Sigmoid colon (tissue), 7 donors: ENCODE measurements around the gene LPGAT1. TPM values are rescaled to one million over a fixed set of nuclear protein-coding genes. Genes with fewer than 3 reads are reported as not detected.

Source experiments
- DNase-seq: peaks from one replicate; pipeline ENCODE4 v3.0.0-alpha.2; 2019
- H3K27ac ChIP-seq, 4 donors: fragments of 200-600 bp; sonication (generic); one replicate each; pipeline ENCODE4 v1.5.1; 2016 to 2019; ENCODE audit warnings: mild to moderate bottlenecking in 1 of 4
- H3K27me3 ChIP-seq, 3 donors: fragments of 200-600 bp; sonication (generic); one replicate each; pipeline ENCODE4 v1.5.1; 2019; ENCODE audit warnings: mild to moderate bottlenecking in 1 of 3
- H3K36me3 ChIP-seq, 4 donors: fragments of 200-600 bp; sonication (generic); one replicate each; pipeline ENCODE4 v1.5.1; 2016 to 2019
- H3K4me1 ChIP-seq, 4 donors: fragments of 200-600 bp; sonication (generic); one replicate each; pipeline ENCODE4 v1.5.1; 2017 to 2019
- H3K4me3 ChIP-seq, 4 donors: fragments of 200-600 bp; sonication (generic); one replicate each; pipeline ENCODE4 v1.5.1; 2017 to 2019; ENCODE audit warnings: mild to moderate bottlenecking in 2 of 4, moderate library complexity in 1 of 4
- H3K9me3 ChIP-seq, 4 donors: fragments of 200-600 bp in 3 of 4; sonication (generic) in 3 of 4; one replicate each; pipeline versions ENCODE4 v1.5.1 to v1.6.1; 2013 to 2019
- CTCF ChIP-seq, 4 experiments: fragments of 450-650 bp in 3 of 4; fragments of 200-600 bp in 1 of 4; IDR thresholded peaks; one replicate each; pipeline ENCODE4 v1.5.1; 2016 to 2019; ENCODE audit warnings: antibody characterized with exemption in 4 of 4, mild to moderate bottlenecking in 3 of 4, moderate library complexity in 2 of 4
- EP300 ChIP-seq, 4 donors: sonication (generic); formaldehyde crosslinking; IDR thresholded peaks; one replicate each; pipeline ENCODE4 v1.6.1; 2017; ENCODE audit warnings: antibody characterized with exemption in 4 of 4
- POLR2A ChIP-seq, 2 donors: fragments of 450-650 bp; IDR thresholded peaks; one replicate each; pipeline ENCODE4 v1.6.1; 2016; ENCODE audit warnings: antibody characterized with exemption in 2 of 2, mild to moderate bottlenecking in 2 of 2, moderate library complexity in 2 of 2
- POLR2AphosphoS5 ChIP-seq, 4 donors: sonication (generic); formaldehyde crosslinking; IDR thresholded peaks; one replicate each; pipeline ENCODE4 v1.6.1; 2017; ENCODE audit warnings: antibody characterized with exemption in 4 of 4
- WGBS, 2 donors: extraction: QIAGEN DNeasy Blood & Tissue Kit; methylation state at CpG; one replicate each; pipeline ENCODE4 v1.1.7; 2013; 5-methylcytosine and 5-hydroxymethylcytosine counted together
- intact Hi-C: fragments of 100-400 bp; cut with DNase I; formaldehyde crosslinking; loops from one replicate; pipeline ENCODE4 v1.15.1; 2023
- polyA plus RNA-seq, 3 donors: library from polyadenylated mRNA; stranded (reverse); fragments of 200-250 nt; gene quantifications; one replicate each; pipeline ENCODE4 v1.2.3, GENCODE V29; 2013
- total RNA-seq, 4 donors: library from RNA; depleted of rRNA; stranded (reverse); fragments of >200 nt; gene quantifications; one replicate each; pipeline ENCODE4 v1.1.0, GENCODE V29; 2016
- donor health status: healthy with polysubstance abuse.
- donor health status: Bipolar disorder and iron deficiency.
- donor health status: healthy.

Gene LPGAT1
- total and polyA plus RNA-seq, 7 donors = 2.5 to 46.7 (median 26.8) TPM

DNA sequence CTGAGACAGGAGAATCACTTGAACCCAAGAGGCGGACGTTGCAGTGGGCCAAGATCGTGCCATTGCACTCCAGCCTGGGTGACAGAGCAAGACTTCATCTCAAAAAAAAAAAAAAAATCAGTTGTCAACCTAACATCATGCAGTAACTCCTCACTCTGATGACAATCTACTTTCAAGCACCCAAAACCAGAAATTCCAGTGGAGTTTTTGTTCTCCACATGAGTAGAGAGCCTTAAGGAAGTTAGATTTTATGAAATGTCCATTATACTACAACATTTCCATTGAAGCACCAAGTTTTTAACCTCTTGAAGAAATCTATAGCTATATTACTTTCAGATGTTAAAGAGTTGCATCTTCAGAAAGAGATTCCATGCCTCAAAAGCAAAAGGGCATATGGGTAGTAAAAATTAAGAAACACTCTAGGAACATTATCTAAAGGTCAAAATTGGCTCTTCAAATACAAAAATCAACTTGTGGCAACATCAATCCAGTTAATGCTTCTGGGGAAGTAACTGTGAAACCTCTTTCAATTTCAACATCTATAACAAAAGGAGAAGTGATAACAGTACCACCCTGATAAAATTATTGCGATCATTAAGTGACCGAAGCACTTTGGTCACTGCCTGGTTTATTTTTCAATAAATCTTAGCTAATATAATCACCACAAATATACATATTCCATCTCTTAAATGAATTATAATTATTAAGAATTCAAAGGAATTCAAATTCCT is 7.7 kb downstream of the LPGAT1 start:
- intact Hi-C loops = no loop called here
- WGBS, 2 donors = 89 to 93% methylated on average over 5 of the region's 5 CpGs

GRCh38 chr1:211816586-211816985 is 14.0 kb downstream of the LPGAT1 start:
- no peak for TF ChIP-seq POLR2A (IDR thresholded peaks at IDR 0.05)
- no peak for TF ChIP-seq POLR2AphosphoS5 (IDR thresholded peaks at IDR 0.05)
- DNase-seq = no peak
- intact Hi-C loops = no loop called here
- H3K36me3 ChIP-seq = peaks cover 0 to 11% (median 0%) of the 10 kb centered on the region in 4 donors
- peaks cover 0 to 18% (median 10%) of the 10 kb centered on the region in 4 donors for H3K4me1 ChIP-seq
- H3K9me3 ChIP-seq = no peaks in the 10 kb centered on the region
- no peak overlapping the region for H3K4me3 ChIP-seq
- H3K27me3 ChIP-seq = no peaks in the 10 kb centered on the region
- no peak overlapping the region for H3K27ac ChIP-seq

More for the DNA sequence above, 7.7 kb downstream of the LPGAT1 start:
- TF ChIP-seq POLR2A (IDR thresholded peaks at IDR 0.05) (no peak), CTCF (IDR thresholded peaks at IDR 0.05) (no peak), EP300 (IDR thresholded peaks at IDR 0.05) (no peak), POLR2AphosphoS5 (IDR thresholded peaks at IDR 0.05) (no peak)
- Histone ChIP-seq H3K4me3 (no peak overlapping the region), H3K36me3 (peaks cover 0 to 14% (median 0%) of the 10 kb centered on the region in 4 donors), H3K27me3 (no peaks in the 10 kb centered on the region), H3K27ac (no peak overlapping the region), H3K4me1 (peaks cover 0 to 24% (median 14%) of the 10 kb centered on the region in 4 donors), H3K9me3 (no peaks in the 10 kb centered on the region)
- no peak for DNase-seq

GRCh38 chr1:211814313-211814712 is 16.2 kb downstream of the LPGAT1 start:
- intact Hi-C loops = no loop called here
- no peak for TF ChIP-seq CTCF (IDR thresholded peaks at IDR 0.05)
- no peak for TF ChIP-seq POLR2A (IDR thresholded peaks at IDR 0.05)
- no peak for DNase-seq
- H3K4me1 ChIP-seq = peaks cover 0 to 18% (median 10%) of the 10 kb centered on the region in 4 donors
- WGBS, 2 donors = 87 to 98% methylated on average over 1 of the region's 1 CpG
- H3K27me3 ChIP-seq = no peaks in the 10 kb centered on the region
- peaks cover 0 to 18% (median 0%) of the 10 kb centered on the region in 4 donors for H3K36me3 ChIP-seq
- H3K9me3 ChIP-seq = no peaks in the 10 kb centered on the region
- no peak overlapping the region for H3K4me3 ChIP-seq
- H3K27ac ChIP-seq = no peak overlapping the region

- TF ChIP-seq POLR2A (IDR thresholded peaks at IDR 0.05) (no peak), POLR2AphosphoS5 (IDR thresholded peaks at IDR 0.05) (peak in 1 of 4 donors; percentile 16)
- Histone ChIP-seq H3K36me3 (peaks cover 0 to 16% (median 0%) of the 10 kb centered on the region in 4 donors), H3K4me1 (peaks cover 0 to 18% (median 10%) of the 10 kb centered on the region in 4 donors), H3K9me3 (no peaks in the 10 kb centered on the region), H3K4me3 (no peak overlapping the region), H3K27ac (no peak overlapping the region), H3K27me3 (no peaks in the 10 kb centered on the region)
- peak; percentile 85 for DNase-seq
- intact Hi-C loops = no loop called here
Observed at GRCh38 chr1:211813590-211813989, 17.0 kb downstream of the LPGAT1 start.

GRCh38 chr1:211812584-211812983 is 18.0 kb downstream of the LPGAT1 start:
- 82 to 93% methylated on average over 4 of the region's 4 CpGs for WGBS, 2 donors
- no peak for DNase-seq
- intact Hi-C loops = no loop called here

More at GRCh38 chr1:211812584-211812983, 18.0 kb downstream of the LPGAT1 start:
- H3K36me3 ChIP-seq = peaks cover 0 to 18% (median 0%) of the 10 kb centered on the region in 4 donors
- H3K27ac ChIP-seq = no peak overlapping the region
- no peak for TF ChIP-seq CTCF (IDR thresholded peaks at IDR 0.05)
- no peak for TF ChIP-seq POLR2A (IDR thresholded peaks at IDR 0.05)
- no peak for TF ChIP-seq EP300 (IDR thresholded peaks at IDR 0.05)
- no peak for TF ChIP-seq POLR2AphosphoS5 (IDR thresholded peaks at IDR 0.05)
- no peaks in the 10 kb centered on the region for H3K27me3 ChIP-seq
- H3K9me3 ChIP-seq = no peaks in the 10 kb centered on the region
- no peak overlapping the region for H3K4me3 ChIP-seq
- peaks cover 0 to 18% (median 10%) of the 10 kb centered on the region in 4 donors for H3K4me1 ChIP-seq
